Measurements from ENCODE around the gene FXR2. TPM values are rescaled to one million over a fixed set of nuclear protein-coding genes. Genes with fewer than 3 reads are reported as not detected.

Gene FXR2
- total RNA-seq, 1 experiment from 2014 or later = 49.7 TPM

- ChIA-PET POLR2A (no interaction called here), CTCF (no interaction called here), RAD21 (ENCODE audit: low non-redundant PET in 1 of 2, low total read pairs in 2 of 2, uncharacterized antibody in 2 of 2, unreplicated experiment in 2 of 2) (no interaction called here)
- TF ChIP-seq POLR2A (IDR thresholded peaks at IDR 0.05; ENCODE audit: borderline replicate concordance, extremely low read depth, insufficient read depth, insufficient read length) = no peak
- Histone ChIP-seq H2AFZ (ENCODE audit: low read depth, low read length, poor library complexity, severe bottlenecking) (no peak overlapping the region), H3K9me3 (ENCODE audit: control insufficient read depth in 1 of 2, insufficient read depth in 1 of 2, low read depth in 1 of 2, low read length in 2 of 2) (no peaks in the 10 kb centered on the region), H3K4me3 (replicated peaks in 1 of 2; ENCODE audit: low read depth in 1 of 2, low read length in 2 of 2) (no peak overlapping the region), H3K9me2 (ENCODE audit: insufficient read depth) (no peaks in the 10 kb centered on the region), H3K27me3 (ENCODE audit: insufficient read depth, low read length) (no peaks in the 10 kb centered on the region), H3K4me1 (ENCODE audit: control insufficient read depth in 1 of 2, insufficient read depth in 2 of 2, low read length in 2 of 2) (peaks cover 25 to 47% of the 10 kb centered on the region in 2 experiments), H3K4me2 (ENCODE audit: low read length) (peak overlapping the region; percentile 52), H3K79me2 (ENCODE audit: insufficient read depth, low read length) (peaks cover 15% of the 10 kb centered on the region), H3K27ac (ENCODE audit: low read depth, low read length) (peak overlapping the region; percentile 86; the same call in 1 of the 2 replicates), H3K36me3 (ENCODE audit: control insufficient read depth in 1 of 2, insufficient read depth in 2 of 2, low read length in 2 of 2) (no peaks in the 10 kb centered on the region), H4K20me1 (ENCODE audit: insufficient read depth) (no peaks in the 10 kb centered on the region), H3K9ac (ENCODE audit: low read length) (peak overlapping the region; percentile 18; the same call in 1 of the 2 replicates)
- DNase-seq (ENCODE audit: low read depth, low spot score) (no peak), ATAC-seq (no peak)
- BruUV-seq (replicated peaks) = no TSS peak
- intact Hi-C loops (cut with micrococcal nuclease) = no loop called here
Observed at GRCh38 chr17:7557775-7558543, 56.7 kb downstream of the FXR2 start.

DNA sequence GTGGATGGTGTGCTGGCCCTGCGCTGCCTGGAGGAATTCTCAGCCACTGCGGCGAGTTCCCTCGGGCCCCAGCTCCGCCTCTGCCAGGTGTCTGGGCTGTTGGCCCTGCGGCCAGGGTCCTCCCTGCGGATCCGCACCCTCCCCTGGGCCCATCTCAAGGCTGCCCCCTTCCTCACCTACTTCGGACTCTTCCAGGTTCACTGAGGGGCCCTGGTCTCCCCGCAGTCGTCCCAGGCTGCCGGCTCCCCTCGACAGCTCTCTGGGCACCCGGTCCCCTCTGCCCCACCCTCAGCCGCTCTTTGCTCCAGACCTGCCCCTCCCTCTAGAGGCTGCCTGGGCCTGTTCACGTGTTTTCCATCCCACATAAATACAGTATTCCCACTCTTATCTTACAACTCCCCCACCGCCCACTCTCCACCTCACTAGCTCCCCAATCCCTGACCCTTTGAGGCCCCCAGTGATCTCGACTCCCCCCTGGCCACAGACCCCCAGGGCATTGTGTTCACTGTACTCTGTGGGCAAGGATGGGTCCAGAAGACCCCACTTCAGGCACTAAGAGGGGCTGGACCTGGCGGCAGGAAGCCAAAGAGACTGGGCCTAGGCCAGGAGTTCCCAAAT is 57.4 kb downstream of the FXR2 start:
- ATAC-seq (no peak), DNase-seq (ENCODE audit: low read depth, low spot score) (no peak)
- H3K9me2 ChIP-seq (ENCODE audit: insufficient read depth) = no peaks in the 10 kb centered on the region
- no peak overlapping the region for H3K27ac ChIP-seq (ENCODE audit: low read depth, low read length)
- no peaks in the 10 kb centered on the region for H3K36me3 ChIP-seq (ENCODE audit: control insufficient read depth in 1 of 2, insufficient read depth in 2 of 2, low read length in 2 of 2)
- H3K9ac ChIP-seq (ENCODE audit: low read length) = no peak overlapping the region
- ChIA-PET RAD21 (ENCODE audit: low non-redundant PET in 1 of 2, low total read pairs in 2 of 2, uncharacterized antibody in 2 of 2, unreplicated experiment in 2 of 2) (no interaction called here), CTCF (no interaction called here), POLR2A (interaction anchor here (0.6 kb wide), 1 partner anchor 208 kb away, joined by 4 read pairs; no protein-coding TSS in a partner anchor)
- H3K4me1 ChIP-seq (ENCODE audit: control insufficient read depth in 1 of 2, insufficient read depth in 2 of 2, low read length in 2 of 2) = peaks cover 20 to 41% of the 10 kb centered on the region in 2 experiments
- intact Hi-C loops (cut with micrococcal nuclease) = no loop called here
- H3K79me2 ChIP-seq (ENCODE audit: insufficient read depth, low read length) = peaks cover 8% of the 10 kb centered on the region
- H3K9me3 ChIP-seq (ENCODE audit: control insufficient read depth in 1 of 2, insufficient read depth in 1 of 2, low read depth in 1 of 2, low read length in 2 of 2) = no peaks in the 10 kb centered on the region
- no peaks in the 10 kb centered on the region for H4K20me1 ChIP-seq (ENCODE audit: insufficient read depth)
- BruUV-seq (replicated peaks) = no TSS peak
- no peak overlapping the region for H3K4me3 ChIP-seq (replicated peaks in 1 of 2; ENCODE audit: low read depth in 1 of 2, low read length in 2 of 2)
- H2AFZ ChIP-seq (ENCODE audit: low read depth, low read length, poor library complexity, severe bottlenecking) = no peak overlapping the region
- H3K27me3 ChIP-seq (ENCODE audit: insufficient read depth, low read length) = no peaks in the 10 kb centered on the region
- H3K4me2 ChIP-seq (ENCODE audit: low read length) = no peak overlapping the region
- TF ChIP-seq ELF1 (IDR thresholded peaks at IDR 0.05; ENCODE audit: borderline replicate concordance, low read depth) (no peak), TCF7L2 (IDR thresholded peaks at IDR 0.05; ENCODE audit: borderline replicate concordance, extremely low read depth, insufficient read depth, insufficient read length) (no peak), ATF3 (IDR thresholded peaks at IDR 0.05) (no peak), POLR2A (IDR thresholded peaks at IDR 0.05; ENCODE audit: borderline replicate concordance, extremely low read depth, insufficient read depth, insufficient read length) (no peak), ZBTB33 (IDR thresholded peaks at IDR 0.05; ENCODE audit: extremely low read depth, insufficient replicate concordance, low read length) (no peak), ZNF274 (IDR thresholded peaks at IDR 0.05; ENCODE audit: low read depth, low read length) (no peak), EZH2 (IDR thresholded peaks at IDR 0.05) (no peak)
- TF ChIP-seq, protein P1, sequence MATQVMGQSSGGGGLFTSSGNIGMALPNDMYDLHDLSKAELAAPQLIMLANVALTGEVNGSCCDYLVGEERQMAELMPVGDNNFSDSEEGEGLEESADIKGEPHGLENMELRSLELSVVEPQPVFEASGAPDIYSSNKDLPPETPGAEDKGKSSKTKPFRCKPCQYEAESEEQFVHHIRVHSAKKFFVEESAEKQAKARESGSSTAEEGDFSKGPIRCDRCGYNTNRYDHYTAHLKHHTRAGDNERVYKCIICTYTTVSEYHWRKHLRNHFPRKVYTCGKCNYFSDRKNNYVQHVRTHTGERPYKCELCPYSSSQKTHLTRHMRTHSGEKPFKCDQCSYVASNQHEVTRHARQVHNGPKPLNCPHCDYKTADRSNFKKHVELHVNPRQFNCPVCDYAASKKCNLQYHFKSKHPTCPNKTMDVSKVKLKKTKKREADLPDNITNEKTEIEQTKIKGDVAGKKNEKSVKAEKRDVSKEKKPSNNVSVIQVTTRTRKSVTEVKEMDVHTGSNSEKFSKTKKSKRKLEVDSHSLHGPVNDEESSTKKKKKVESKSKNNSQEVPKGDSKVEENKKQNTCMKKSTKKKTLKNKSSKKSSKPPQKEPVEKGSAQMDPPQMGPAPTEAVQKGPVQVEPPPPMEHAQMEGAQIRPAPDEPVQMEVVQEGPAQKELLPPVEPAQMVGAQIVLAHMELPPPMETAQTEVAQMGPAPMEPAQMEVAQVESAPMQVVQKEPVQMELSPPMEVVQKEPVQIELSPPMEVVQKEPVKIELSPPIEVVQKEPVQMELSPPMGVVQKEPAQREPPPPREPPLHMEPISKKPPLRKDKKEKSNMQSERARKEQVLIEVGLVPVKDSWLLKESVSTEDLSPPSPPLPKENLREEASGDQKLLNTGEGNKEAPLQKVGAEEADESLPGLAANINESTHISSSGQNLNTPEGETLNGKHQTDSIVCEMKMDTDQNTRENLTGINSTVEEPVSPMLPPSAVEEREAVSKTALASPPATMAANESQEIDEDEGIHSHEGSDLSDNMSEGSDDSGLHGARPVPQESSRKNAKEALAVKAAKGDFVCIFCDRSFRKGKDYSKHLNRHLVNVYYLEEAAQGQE (IDR thresholded peaks at IDR 0.05; ENCODE audit: low read depth) = no peak
